ENCODE measurements around the gene DNMT3A. TPM values are rescaled to one million over a fixed set of nuclear protein-coding genes. Genes with fewer than 3 reads are reported as not detected.
A peak's percentile ranks its signal among the peaks of the same experiment; 100 is the strongest.

DNMT3A gene
- total RNA-seq, 3 donors from 2014 or later (not counting 1 experiment from before 2014, with no cell fraction given), result 36.3 to 60.7 (median 45.2) TPM

GRCh38 chr2:25281522-25281921, 60.2 kb downstream of the DNMT3A start:
- H3K36me3 ChIP-seq (ENCODE audit: control insufficient read depth, insufficient read depth, low read length), result peaks cover 10% of the 10 kb centered on the region
- no peaks in the 10 kb centered on the region for H3K36me3 Mint-ChIP-seq
- 84% methylated on average over 3 of the region's 5 CpGs for WGBS (ENCODE audit: insufficient coverage)
- ATAC-seq (no peak), DNase-seq (no peak)
- H3K4me3 ChIP-seq (ENCODE audit: low read length), result no peak overlapping the region
- H3K4me1 ChIP-seq (ENCODE audit: control insufficient read depth, insufficient read depth, low read length), result peaks cover 61% of the 10 kb centered on the region
- intact Hi-C loops (cut with micrococcal nuclease), result no loop called here
- H3K4me1 Mint-ChIP-seq, result peaks cover 33 to 37% of the 10 kb centered on the region in 2 donors
- H3K4me3 Mint-ChIP-seq, result no peak overlapping the region
- H3K9me3 ChIP-seq (ENCODE audit: control insufficient read depth, insufficient read depth, low read length), result no peaks in the 10 kb centered on the region
- TF ChIP-seq CTCF (IDR thresholded peaks at IDR 0.05), result no peak
- H3K27me3 Mint-ChIP-seq (ENCODE audit: low read depth in 2 of 2), result no peaks in the 10 kb centered on the region
- no peak overlapping the region for H3K27ac Mint-ChIP-seq
- H3K9me3 Mint-ChIP-seq, result no peaks in the 10 kb centered on the region
- H3K27me3 ChIP-seq (ENCODE audit: control insufficient read depth, insufficient read depth, low read length), result no peaks in the 10 kb centered on the region
- no peak overlapping the region for H3K27ac ChIP-seq (ENCODE audit: low read length)

GRCh38 chr2:25280051-25280687, 61.6 kb downstream of the DNMT3A start:
- H3K27ac Mint-ChIP-seq, result peak overlapping the region in 1 of 2 donors; percentile 81
- H3K27me3 Mint-ChIP-seq (ENCODE audit: low read depth in 2 of 2), result no peaks in the 10 kb centered on the region
- H3K27me3 ChIP-seq (ENCODE audit: control insufficient read depth, insufficient read depth, low read length), result no peaks in the 10 kb centered on the region
- DNase-seq, result no peak
- H3K36me3 Mint-ChIP-seq, result no peaks in the 10 kb centered on the region
- H3K4me1 Mint-ChIP-seq, result peaks cover 32 to 37% of the 10 kb centered on the region in 2 donors
- no peak for ATAC-seq
- 80% methylated on average over 7 of the region's 10 CpGs for WGBS (ENCODE audit: insufficient coverage)
- intact Hi-C loops (cut with micrococcal nuclease), result no loop called here
- H3K27ac ChIP-seq (ENCODE audit: low read length), result no peak overlapping the region
- H3K4me1 ChIP-seq (ENCODE audit: control insufficient read depth, insufficient read depth, low read length), result peaks cover 61% of the 10 kb centered on the region
- H3K9me3 Mint-ChIP-seq, result no peaks in the 10 kb centered on the region
- peaks cover 10% of the 10 kb centered on the region for H3K36me3 ChIP-seq (ENCODE audit: control insufficient read depth, insufficient read depth, low read length)
- no peak overlapping the region for H3K4me3 ChIP-seq (ENCODE audit: low read length)
- no peak for TF ChIP-seq CTCF (IDR thresholded peaks at IDR 0.05)
- H3K9me3 ChIP-seq (ENCODE audit: control insufficient read depth, insufficient read depth, low read length), result no peaks in the 10 kb centered on the region
- no peak overlapping the region for H3K4me3 Mint-ChIP-seq

- Histone ChIP-seq H3K36me3 (ENCODE audit: control insufficient read depth, insufficient read depth, low read length) (peaks cover 10% of the 10 kb centered on the region), H3K4me3 (ENCODE audit: low read length) (no peak overlapping the region), H3K27ac (ENCODE audit: low read length) (peak overlapping the region; percentile 50), H3K27me3 (ENCODE audit: control insufficient read depth, insufficient read depth, low read length) (no peaks in the 10 kb centered on the region), H3K4me1 (ENCODE audit: control insufficient read depth, insufficient read depth, low read length) (peaks cover 66% of the 10 kb centered on the region), H3K9me3 (ENCODE audit: control insufficient read depth, insufficient read depth, low read length) (no peaks in the 10 kb centered on the region)
- Mint-ChIP-seq H3K4me1 (peaks cover 33 to 46% of the 10 kb centered on the region in 2 donors), H3K9me3 (no peaks in the 10 kb centered on the region), H3K27ac (peak overlapping the region; percentile 72 to 88), H3K36me3 (no peaks in the 10 kb centered on the region), H3K27me3 (ENCODE audit: low read depth in 2 of 2) (no peaks in the 10 kb centered on the region), H3K4me3 (peak overlapping the region; percentile 47)
- DNase-seq (peak in 1 of 2 donors; percentile 35), ATAC-seq (peak in 1 of 3 donors; percentile 59)
- no peak for TF ChIP-seq CTCF (IDR thresholded peaks at IDR 0.05)
- WGBS (ENCODE audit: insufficient coverage), result 28% methylated on average over 12 of the region's 12 CpGs
- intact Hi-C loops (cut with micrococcal nuclease), result loop anchor here (10.0 kb wide), 1 partner anchor 286 kb away; no protein-coding TSS in a partner anchor
Observed at GRCh38 chr2:25279091-25279651, 62.6 kb downstream of the DNMT3A start.

Data from natural killer cell (primary cell).